Measurements from ENCODE around the gene CUX1.

DNA sequence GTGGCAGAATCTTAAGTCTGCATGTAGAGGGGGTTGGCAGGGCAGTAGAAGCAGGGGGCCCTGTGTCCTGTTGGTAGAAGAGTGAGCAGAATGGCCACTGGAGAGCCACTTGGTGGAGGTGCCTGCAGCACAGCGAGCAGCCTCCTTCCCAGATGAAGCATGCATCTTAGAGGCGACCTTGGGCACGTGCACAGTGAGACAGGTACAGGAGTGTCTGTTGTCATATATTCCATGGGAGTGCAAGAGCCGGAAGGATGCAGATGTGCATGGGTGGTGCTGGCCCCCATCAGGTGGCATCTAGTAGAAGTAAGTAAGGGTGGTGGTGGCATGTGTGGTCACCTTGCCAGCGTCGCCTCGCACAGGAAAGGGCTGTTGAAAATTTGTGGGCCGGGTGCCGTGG is 53.9 kb downstream of the CUX1 start:
- TF ChIP-seq, protein P1, sequence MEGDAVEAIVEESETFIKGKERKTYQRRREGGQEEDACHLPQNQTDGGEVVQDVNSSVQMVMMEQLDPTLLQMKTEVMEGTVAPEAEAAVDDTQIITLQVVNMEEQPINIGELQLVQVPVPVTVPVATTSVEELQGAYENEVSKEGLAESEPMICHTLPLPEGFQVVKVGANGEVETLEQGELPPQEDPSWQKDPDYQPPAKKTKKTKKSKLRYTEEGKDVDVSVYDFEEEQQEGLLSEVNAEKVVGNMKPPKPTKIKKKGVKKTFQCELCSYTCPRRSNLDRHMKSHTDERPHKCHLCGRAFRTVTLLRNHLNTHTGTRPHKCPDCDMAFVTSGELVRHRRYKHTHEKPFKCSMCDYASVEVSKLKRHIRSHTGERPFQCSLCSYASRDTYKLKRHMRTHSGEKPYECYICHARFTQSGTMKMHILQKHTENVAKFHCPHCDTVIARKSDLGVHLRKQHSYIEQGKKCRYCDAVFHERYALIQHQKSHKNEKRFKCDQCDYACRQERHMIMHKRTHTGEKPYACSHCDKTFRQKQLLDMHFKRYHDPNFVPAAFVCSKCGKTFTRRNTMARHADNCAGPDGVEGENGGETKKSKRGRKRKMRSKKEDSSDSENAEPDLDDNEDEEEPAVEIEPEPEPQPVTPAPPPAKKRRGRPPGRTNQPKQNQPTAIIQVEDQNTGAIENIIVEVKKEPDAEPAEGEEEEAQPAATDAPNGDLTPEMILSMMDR (IDR thresholded peaks at IDR 0.05) = no peak
- no peak for TF ChIP-seq POLR2A (IDR thresholded peaks at IDR 0.05)
